H9 (cell line): Measurements from ENCODE around the gene GALNT2. TPM values are rescaled to one million over a fixed set of nuclear protein-coding genes. Genes with fewer than 3 reads are reported as not detected.

ENCODE experiments used
- DNase-seq: peaks from one replicate; pipeline ENCODE4 v3.0.0-alpha.2; 2017
- H2AFZ ChIP-seq: one replicate; pipeline ENCODE4 v1.6.1; 2013; ENCODE audit warnings: mild to moderate bottlenecking, low read length, control low read depth, moderate library complexity
- H2AK5ac ChIP-seq: 2 replicates; pipeline ENCODE4 v1.6.1; 2013; ENCODE audit warnings: low read length, control low read depth, mixed read lengths; ENCODE audit not compliant: insufficient read length
- H2BK120ac ChIP-seq: one replicate; pipeline ENCODE4 v1.6.1; 2013; ENCODE audit warnings: low read depth, mild to moderate bottlenecking, low read length, control low read depth, inconsistent platforms; ENCODE audit not compliant: poor library complexity, severe bottlenecking
- H2BK12ac ChIP-seq: 2 replicates; pipeline ENCODE4 v1.6.1; 2013; ENCODE audit warnings: low read length, control low read depth, mixed read lengths, low read depth; ENCODE audit not compliant: insufficient read length
- H2BK15ac ChIP-seq: 2 replicates; pipeline ENCODE4 v1.6.1; 2013; ENCODE audit warnings: low read depth, low read length, control low read depth
- H2BK20ac ChIP-seq: one replicate; pipeline ENCODE4 v1.6.1; 2013; ENCODE audit warnings: low read depth, mild to moderate bottlenecking, low read length, control low read depth, inconsistent platforms; ENCODE audit not compliant: poor library complexity, severe bottlenecking
- H2BK5ac ChIP-seq: 2 replicates; pipeline ENCODE4 v1.6.1; 2013; ENCODE audit warnings: low read length, control low read depth, mixed read lengths; ENCODE audit not compliant: insufficient read length
- H3K14ac ChIP-seq: 2 replicates; pipeline ENCODE4 v1.6.1; 2013; ENCODE audit warnings: low read length, control low read depth; ENCODE audit not compliant: insufficient read depth
- H3K18ac ChIP-seq: 2 replicates; pipeline ENCODE4 v1.6.1; 2013; ENCODE audit warnings: low read depth, mild to moderate bottlenecking, mixed read lengths, low read length, control low read depth; ENCODE audit not compliant: insufficient read length
- H3K23ac ChIP-seq: 2 replicates; pipeline ENCODE4 v1.6.1; 2013; ENCODE audit warnings: low read length, control low read depth, mixed read lengths, low read depth; ENCODE audit not compliant: insufficient read length
- H3K23me2 ChIP-seq: 2 replicates; pipeline ENCODE4 v1.6.1; 2013; ENCODE audit warnings: low read depth, mild to moderate bottlenecking, mixed read lengths, low read length, control low read depth; ENCODE audit not compliant: insufficient read length, poor library complexity, severe bottlenecking
- H3K27ac ChIP-seq: 2 replicates; pipeline ENCODE4 v1.5.1; 2013; ENCODE audit warnings: low read length, control low read depth, mixed read lengths, low read depth; ENCODE audit not compliant: insufficient read length
- H3K27me3 ChIP-seq: 2 replicates; pipeline ENCODE4 v1.6.1; 2013; ENCODE audit warnings: low read length, control low read depth, inconsistent platforms; ENCODE audit not compliant: insufficient read depth
- H3K4ac ChIP-seq: 2 replicates; pipeline ENCODE4 v1.6.1; 2013; ENCODE audit warnings: low read depth, mild to moderate bottlenecking, control low read depth, inconsistent platforms, low read length, moderate library complexity
- H3K4me1 ChIP-seq: 2 replicates; pipeline ENCODE4 v1.6.1; 2013; ENCODE audit warnings: low read length, control low read depth, inconsistent platforms; ENCODE audit not compliant: insufficient read depth
- H3K4me2 ChIP-seq: 2 replicates; pipeline ENCODE4 v1.6.1; 2013; ENCODE audit warnings: low read length, control low read depth, mixed read lengths; ENCODE audit not compliant: insufficient read length, insufficient read depth
- H3K56ac ChIP-seq: 2 replicates; pipeline ENCODE4 v1.6.1; 2013; ENCODE audit warnings: low read depth, mild to moderate bottlenecking, mixed read lengths, low read length, control low read depth; ENCODE audit not compliant: insufficient read length
- H3K79me1 ChIP-seq: 2 replicates; pipeline ENCODE4 v1.6.1; 2013; ENCODE audit warnings: low read depth, mild to moderate bottlenecking, moderate library complexity, low read length, control low read depth, inconsistent platforms; ENCODE audit not compliant: insufficient read depth, poor library complexity, severe bottlenecking
- H3K79me2 ChIP-seq: 2 replicates; pipeline ENCODE4 v1.6.1; 2013; ENCODE audit warnings: low read length, control low read depth, inconsistent platforms; ENCODE audit not compliant: insufficient read depth
- H3K9ac ChIP-seq: 2 replicates; pipeline ENCODE4 v1.6.1; 2013; ENCODE audit warnings: low read length, control low read depth, mixed read lengths; ENCODE audit not compliant: insufficient read length; ENCODE audit errors: extremely low read depth
- H3K9me3 ChIP-seq: one replicate; pipeline ENCODE4 v1.6.1; 2013; ENCODE audit warnings: low read depth, low read length, inconsistent platforms; ENCODE audit not compliant: control insufficient read depth
- H3T11ph ChIP-seq: one replicate; pipeline ENCODE4 v1.6.1; 2013; ENCODE audit warnings: mild to moderate bottlenecking, low read length, control low read depth, inconsistent platforms
- H4K20me1 ChIP-seq: one replicate; pipeline ENCODE4 v1.6.1; 2013; ENCODE audit not compliant: control insufficient read depth, insufficient read length, insufficient read depth
- H4K5ac ChIP-seq: 2 replicates; pipeline ENCODE4 v1.6.1; 2013; ENCODE audit warnings: low read depth, mild to moderate bottlenecking, mixed read lengths, low read length, control low read depth; ENCODE audit not compliant: insufficient read length
- H4K8ac ChIP-seq: replicated peaks from 2 replicates; pipeline ENCODE4 v1.6.1; 2013; ENCODE audit warnings: low read length, control low read depth, mixed read lengths, low read depth; ENCODE audit not compliant: insufficient read length
- H4K91ac ChIP-seq: 2 replicates; pipeline ENCODE4 v1.6.1; 2013; ENCODE audit warnings: low read depth, mild to moderate bottlenecking, moderate library complexity, mixed read lengths, low read length, control low read depth; ENCODE audit not compliant: insufficient read length
- H3K27ac Mint-ChIP-seq, 3 experiments: 2 replicates in 2 of 3; 3 replicates in 1 of 3; pipeline ENCODE4 v1.8.0; 2020 to 2021; ENCODE audit warnings: mixed read lengths in 3 of 3, mild to moderate bottlenecking in 1 of 3, moderate library complexity in 1 of 3
- H3K27me3 Mint-ChIP-seq: 2 replicates; pipeline ENCODE4 v1.8.0; 2021; ENCODE audit warnings: low read depth, mild to moderate bottlenecking, moderate library complexity, mixed read lengths
- H3K36me3 Mint-ChIP-seq, 3 experiments: 2 replicates in 2 of 3; 3 replicates in 1 of 3; pipeline ENCODE4 v1.8.0; 2020 to 2021; ENCODE audit warnings: low read depth in 3 of 3, mixed read lengths in 3 of 3; ENCODE audit not compliant: insufficient read depth in 1 of 3
- H3K4me1 Mint-ChIP-seq, 2 experiments: 2 replicates each; pipeline ENCODE4 v1.8.0; 2020; ENCODE audit warnings: mixed read lengths in 2 of 2
- H3K4me3 Mint-ChIP-seq, 2 experiments: 2 replicates in 1 of 2; 3 replicates in 1 of 2; pipeline ENCODE4 v1.8.0; 2020 to 2021; ENCODE audit warnings: mild to moderate bottlenecking in 2 of 2, mixed read lengths in 2 of 2, moderate library complexity in 1 of 2
- H3K9me3 Mint-ChIP-seq, 2 experiments: 2 replicates in 1 of 2; 3 replicates in 1 of 2; pipeline ENCODE4 v1.8.0; 2020; ENCODE audit warnings: mild to moderate bottlenecking in 2 of 2, mixed read lengths in 2 of 2, moderate library complexity in 1 of 2
- WGBS: extraction: QIAGEN DNeasy Blood & Tissue Kit; methylation state at CpG from one replicate; pipeline ENCODE4 v1.1.7; 2013; ENCODE audit warnings: missing lambda C conversion rate, low lambda C conversion rate, mixed read lengths; ENCODE audit not compliant: insufficient read length; ENCODE audit errors: extremely low coverage; 5-methylcytosine and 5-hydroxymethylcytosine counted together
- total RNA-seq: library from RNA; stranded (reverse); gene quantifications from 2 replicates; pipeline ENCODE4 v1.2.1, GENCODE V29; 2021
- TF ChIP-seq, protein P1 (sequence below): fragments of 200-600 bp; sonication (generic); conservative IDR thresholded peaks from 3 replicates; pipeline ENCODE4 v1.8.0; 2021; ENCODE audit warnings: antibody characterized with exemption, mild to moderate bottlenecking

GALNT2 gene
- total RNA-seq, 1 experiment from 2014 or later, result 57.6 TPM

DNA sequence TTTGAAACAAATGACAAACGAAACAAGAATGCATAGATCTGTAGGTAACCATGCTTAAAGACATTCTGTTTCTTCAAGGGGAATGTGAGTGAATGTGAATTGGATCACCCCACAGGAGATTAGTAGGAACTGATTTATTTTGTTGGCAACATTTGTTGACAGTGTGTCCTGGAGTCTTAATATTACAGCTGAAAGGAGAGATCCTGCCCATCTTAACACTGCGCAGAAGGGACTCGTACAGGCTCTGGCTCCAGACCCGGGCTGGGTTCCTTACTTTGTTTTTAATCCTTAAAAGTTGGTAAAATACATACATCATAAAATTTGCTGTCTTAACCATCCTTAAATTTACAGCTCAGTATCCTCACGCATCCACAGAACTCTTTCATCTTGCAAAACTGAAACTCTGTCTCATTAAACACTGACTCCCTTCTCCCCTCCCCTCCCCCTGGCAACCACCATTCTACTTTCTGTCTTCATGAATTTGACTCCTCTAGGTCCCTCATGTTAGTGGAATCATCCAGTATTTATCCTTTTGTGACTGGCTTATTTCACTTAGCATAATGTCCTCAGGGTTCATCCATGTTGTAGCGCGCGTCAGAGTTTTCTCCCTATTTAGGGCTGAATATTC lies 74.1 kb downstream of the GALNT2 start:
- Histone ChIP-seq H4K20me1 (no peaks in the 10 kb centered on the region), H3K9ac (no peak overlapping the region)

More for the DNA sequence above, 74.1 kb downstream of the GALNT2 start:
- Mint-ChIP-seq H3K27ac (peak overlapping the region in 2 of 3 experiments; percentile 52 to 64; a peak in 2 of 7 replicates), H3K4me1 (peaks cover 52 to 64% of the 10 kb centered on the region in 2 experiments), H3K9me3 (no peaks in the 10 kb centered on the region), H3K36me3 (no peaks in the 10 kb centered on the region; a peak in 2 of 7 replicates), H3K4me3 (no peak overlapping the region), H3K27me3 (peaks cover 1% of the 10 kb centered on the region; the same call in 1 of the 2 replicates)
- Histone ChIP-seq H2BK15ac (no peak overlapping the region), H2AFZ (no peak overlapping the region), H3K56ac (no peak overlapping the region), H3T11ph (no peak overlapping the region), H3K4me2 (no peak overlapping the region), H3K14ac (no peak overlapping the region), H3K4me1 (no peaks in the 10 kb centered on the region; the same call in 1 of the 2 replicates), H4K5ac (no peak overlapping the region), H2BK12ac (no peak overlapping the region), H2BK20ac (no peak overlapping the region), H3K27ac (no peak overlapping the region), H3K4ac (no peak overlapping the region), H2AK5ac (no peak overlapping the region), H3K79me1 (peaks cover 3% of the 10 kb centered on the region), H4K8ac (no peak overlapping the region), H3K27me3 (no peaks in the 10 kb centered on the region), H2BK120ac (no peak overlapping the region), H2BK5ac (no peak overlapping the region), H3K23me2 (no peaks in the 10 kb centered on the region), H3K23ac (no peak overlapping the region), H3K18ac (no peak overlapping the region), H3K9me3 (no peaks in the 10 kb centered on the region), H3K79me2 (peaks cover 12% of the 10 kb centered on the region; the same call in 1 of the 2 replicates), H4K91ac (no peak overlapping the region)
- no CpG with 5 or more reads among the region's 8 CpGs for WGBS
- DNase-seq, result no peak
- TF ChIP-seq, protein P1, sequence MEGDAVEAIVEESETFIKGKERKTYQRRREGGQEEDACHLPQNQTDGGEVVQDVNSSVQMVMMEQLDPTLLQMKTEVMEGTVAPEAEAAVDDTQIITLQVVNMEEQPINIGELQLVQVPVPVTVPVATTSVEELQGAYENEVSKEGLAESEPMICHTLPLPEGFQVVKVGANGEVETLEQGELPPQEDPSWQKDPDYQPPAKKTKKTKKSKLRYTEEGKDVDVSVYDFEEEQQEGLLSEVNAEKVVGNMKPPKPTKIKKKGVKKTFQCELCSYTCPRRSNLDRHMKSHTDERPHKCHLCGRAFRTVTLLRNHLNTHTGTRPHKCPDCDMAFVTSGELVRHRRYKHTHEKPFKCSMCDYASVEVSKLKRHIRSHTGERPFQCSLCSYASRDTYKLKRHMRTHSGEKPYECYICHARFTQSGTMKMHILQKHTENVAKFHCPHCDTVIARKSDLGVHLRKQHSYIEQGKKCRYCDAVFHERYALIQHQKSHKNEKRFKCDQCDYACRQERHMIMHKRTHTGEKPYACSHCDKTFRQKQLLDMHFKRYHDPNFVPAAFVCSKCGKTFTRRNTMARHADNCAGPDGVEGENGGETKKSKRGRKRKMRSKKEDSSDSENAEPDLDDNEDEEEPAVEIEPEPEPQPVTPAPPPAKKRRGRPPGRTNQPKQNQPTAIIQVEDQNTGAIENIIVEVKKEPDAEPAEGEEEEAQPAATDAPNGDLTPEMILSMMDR, result no peak
